HL-60 (cell line): ENCODE results near the gene PDE1C.

Source experiments
- GABPA ChIP-seq: IDR thresholded peaks from 2 replicates; pipeline ENCODE4 v1.6.1; 2012; ENCODE audit warnings: low read depth
- POLR2AphosphoS5 ChIP-seq: IDR thresholded peaks from 2 replicates; pipeline ENCODE4 v1.6.1; 2012; ENCODE audit warnings: low read depth
- TF ChIP-seq, protein P1 (sequence below): IDR thresholded peaks from one replicate; pipeline ENCODE4 v1.5.1; 2011; ENCODE audit warnings: low read length, control low read depth, inconsistent platforms; ENCODE audit not compliant: insufficient read depth

DNA sequence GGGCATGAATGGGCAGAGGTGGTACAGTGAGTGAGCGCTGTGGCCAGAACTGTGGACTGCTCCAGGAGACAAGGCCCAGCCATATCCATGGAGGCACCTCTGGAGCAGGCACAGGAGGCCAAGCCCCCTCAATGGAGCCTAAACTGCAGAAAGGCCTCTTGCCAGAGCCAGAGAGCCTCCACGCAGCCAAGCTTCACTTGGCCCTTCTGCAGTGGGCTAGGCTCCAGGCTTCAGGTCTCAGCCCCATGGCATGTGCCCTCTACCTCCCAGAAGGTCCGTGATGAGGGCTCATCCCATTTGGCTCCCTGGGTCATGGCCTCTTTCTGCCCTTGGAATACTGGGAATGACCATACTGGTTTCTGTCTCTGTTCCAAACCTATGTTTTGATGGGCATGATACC lies 8.9 kb downstream of the PDE1C start:
- TF ChIP-seq, protein P1, sequence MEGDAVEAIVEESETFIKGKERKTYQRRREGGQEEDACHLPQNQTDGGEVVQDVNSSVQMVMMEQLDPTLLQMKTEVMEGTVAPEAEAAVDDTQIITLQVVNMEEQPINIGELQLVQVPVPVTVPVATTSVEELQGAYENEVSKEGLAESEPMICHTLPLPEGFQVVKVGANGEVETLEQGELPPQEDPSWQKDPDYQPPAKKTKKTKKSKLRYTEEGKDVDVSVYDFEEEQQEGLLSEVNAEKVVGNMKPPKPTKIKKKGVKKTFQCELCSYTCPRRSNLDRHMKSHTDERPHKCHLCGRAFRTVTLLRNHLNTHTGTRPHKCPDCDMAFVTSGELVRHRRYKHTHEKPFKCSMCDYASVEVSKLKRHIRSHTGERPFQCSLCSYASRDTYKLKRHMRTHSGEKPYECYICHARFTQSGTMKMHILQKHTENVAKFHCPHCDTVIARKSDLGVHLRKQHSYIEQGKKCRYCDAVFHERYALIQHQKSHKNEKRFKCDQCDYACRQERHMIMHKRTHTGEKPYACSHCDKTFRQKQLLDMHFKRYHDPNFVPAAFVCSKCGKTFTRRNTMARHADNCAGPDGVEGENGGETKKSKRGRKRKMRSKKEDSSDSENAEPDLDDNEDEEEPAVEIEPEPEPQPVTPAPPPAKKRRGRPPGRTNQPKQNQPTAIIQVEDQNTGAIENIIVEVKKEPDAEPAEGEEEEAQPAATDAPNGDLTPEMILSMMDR: no peak
- no peak for TF ChIP-seq POLR2AphosphoS5
- no peak for TF ChIP-seq GABPA
